ENCODE data around the gene OR4D11. TPM values are rescaled to one million over a fixed set of nuclear protein-coding genes. Genes with fewer than 3 reads are reported as not detected.
A peak's percentile ranks its signal among the peaks of the same experiment; 100 is the strongest.

The OR4D11 gene
- total and polyA plus RNA-seq, 2 of the 13 experiments (the other 11 are each of a cell fraction or from before 2014, with no cell fraction given): not detected

DNA sequence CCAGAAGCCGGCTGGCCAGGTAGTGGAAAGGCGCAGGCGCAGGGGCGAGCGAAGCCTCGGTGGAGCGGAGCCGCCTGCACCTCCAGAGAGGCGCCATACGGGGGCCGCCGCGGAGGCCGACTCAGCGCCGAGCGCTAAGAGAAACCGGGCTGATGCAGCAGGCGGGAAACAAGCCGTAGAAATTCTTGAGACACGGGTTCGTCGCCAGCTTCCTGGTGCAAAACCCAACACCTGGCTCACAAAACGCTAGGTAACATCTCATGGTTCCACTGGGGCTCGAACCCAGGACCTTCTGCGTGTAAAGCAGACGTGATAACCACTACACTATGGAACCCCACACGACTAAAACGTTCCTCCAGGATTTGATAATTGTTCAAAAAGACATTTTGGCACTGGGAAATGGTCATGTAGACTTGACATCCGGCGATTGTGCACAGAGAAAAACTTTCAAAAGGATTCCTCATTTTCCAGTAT lies 47.0 kb downstream of the OR4D11 start (continued):
- TF ChIP-seq KAT2B (IDR thresholded peaks at IDR 0.05; ENCODE audit: borderline replicate concordance, low read depth, low read length) (no peak), THYN1 (CRISPR knock-in tag; IDR thresholded peaks at IDR 0.05; ENCODE audit: borderline replicate concordance, low read depth) (no peak), NR2C2 (CRISPR knock-in tag; IDR thresholded peaks at IDR 0.05; ENCODE audit: borderline replicate concordance) (peak; percentile 42; the same call in 1 of the 2 replicates), EHMT2 (IDR thresholded peaks at IDR 0.05; ENCODE audit: borderline replicate concordance, low read depth, low read length) (no peak), NFKB2 (CRISPR knock-in tag; IDR thresholded peaks at IDR 0.05; ENCODE audit: borderline replicate concordance) (peak; percentile 70; the same call in 1 of the 2 replicates), RAD21 (CRISPR knock-in tag; IDR thresholded peaks at IDR 0.05) (peak; percentile 32; the same call in 1 of the 2 replicates), MEIS1 (CRISPR knock-in tag; IDR thresholded peaks at IDR 0.05; ENCODE audit: borderline replicate concordance) (no peak; the same call in 1 of the 2 replicates), HCFC1 (IDR thresholded peaks at IDR 0.05; ENCODE audit: low read depth, low read length) (0 out of 2 replicates have a peak, but pooled peaks have one; percentile 3), MEF2D (CRISPR knock-in tag; IDR thresholded peaks at IDR 0.05) (no peak), ZMYM2 (CRISPR knock-in tag; IDR thresholded peaks at IDR 0.05) (peak; percentile 81), ZNF749 (CRISPR knock-in tag; IDR thresholded peaks at IDR 0.05; ENCODE audit: borderline replicate concordance) (peak; percentile 89; the same call in 1 of the 2 replicates), SETDB1 (CRISPR knock-in tag; IDR thresholded peaks at IDR 0.05; ENCODE audit: borderline replicate concordance) (no peak), ZNF550 (CRISPR knock-in tag; IDR thresholded peaks at IDR 0.05; ENCODE audit: borderline replicate concordance) (no peak), JARID2 (CRISPR knock-in tag; IDR thresholded peaks at IDR 0.05; ENCODE audit: insufficient replicate concordance) (no peak), TAF1 (CRISPR knock-in tag; IDR thresholded peaks at IDR 0.05) (no peak), ZNF850 (CRISPR knock-in tag; conservative IDR thresholded peaks at IDR 0.05) (no peak)
- TF ChIP-seq, protein P1, sequence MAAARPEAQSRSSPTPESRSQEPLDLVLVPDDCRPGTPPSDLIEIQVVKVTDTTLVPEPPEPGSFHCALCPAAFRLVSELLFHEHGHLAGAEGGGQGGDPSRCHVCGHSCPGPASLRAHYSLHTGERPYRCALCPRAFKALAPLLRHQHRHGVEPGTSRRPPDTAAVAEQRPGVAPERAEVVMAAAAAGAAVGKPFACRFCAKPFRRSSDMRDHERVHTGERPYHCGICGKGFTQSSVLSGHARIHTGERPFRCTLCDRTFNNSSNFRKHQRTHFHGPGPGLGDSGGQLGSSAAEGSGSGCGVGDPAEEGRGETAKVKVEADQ (CRISPR knock-in tag; IDR thresholded peaks at IDR 0.05; ENCODE audit: borderline replicate concordance): peak; percentile 96; the same call in 1 of the 2 replicates
- TF ChIP-seq, protein P2, sequence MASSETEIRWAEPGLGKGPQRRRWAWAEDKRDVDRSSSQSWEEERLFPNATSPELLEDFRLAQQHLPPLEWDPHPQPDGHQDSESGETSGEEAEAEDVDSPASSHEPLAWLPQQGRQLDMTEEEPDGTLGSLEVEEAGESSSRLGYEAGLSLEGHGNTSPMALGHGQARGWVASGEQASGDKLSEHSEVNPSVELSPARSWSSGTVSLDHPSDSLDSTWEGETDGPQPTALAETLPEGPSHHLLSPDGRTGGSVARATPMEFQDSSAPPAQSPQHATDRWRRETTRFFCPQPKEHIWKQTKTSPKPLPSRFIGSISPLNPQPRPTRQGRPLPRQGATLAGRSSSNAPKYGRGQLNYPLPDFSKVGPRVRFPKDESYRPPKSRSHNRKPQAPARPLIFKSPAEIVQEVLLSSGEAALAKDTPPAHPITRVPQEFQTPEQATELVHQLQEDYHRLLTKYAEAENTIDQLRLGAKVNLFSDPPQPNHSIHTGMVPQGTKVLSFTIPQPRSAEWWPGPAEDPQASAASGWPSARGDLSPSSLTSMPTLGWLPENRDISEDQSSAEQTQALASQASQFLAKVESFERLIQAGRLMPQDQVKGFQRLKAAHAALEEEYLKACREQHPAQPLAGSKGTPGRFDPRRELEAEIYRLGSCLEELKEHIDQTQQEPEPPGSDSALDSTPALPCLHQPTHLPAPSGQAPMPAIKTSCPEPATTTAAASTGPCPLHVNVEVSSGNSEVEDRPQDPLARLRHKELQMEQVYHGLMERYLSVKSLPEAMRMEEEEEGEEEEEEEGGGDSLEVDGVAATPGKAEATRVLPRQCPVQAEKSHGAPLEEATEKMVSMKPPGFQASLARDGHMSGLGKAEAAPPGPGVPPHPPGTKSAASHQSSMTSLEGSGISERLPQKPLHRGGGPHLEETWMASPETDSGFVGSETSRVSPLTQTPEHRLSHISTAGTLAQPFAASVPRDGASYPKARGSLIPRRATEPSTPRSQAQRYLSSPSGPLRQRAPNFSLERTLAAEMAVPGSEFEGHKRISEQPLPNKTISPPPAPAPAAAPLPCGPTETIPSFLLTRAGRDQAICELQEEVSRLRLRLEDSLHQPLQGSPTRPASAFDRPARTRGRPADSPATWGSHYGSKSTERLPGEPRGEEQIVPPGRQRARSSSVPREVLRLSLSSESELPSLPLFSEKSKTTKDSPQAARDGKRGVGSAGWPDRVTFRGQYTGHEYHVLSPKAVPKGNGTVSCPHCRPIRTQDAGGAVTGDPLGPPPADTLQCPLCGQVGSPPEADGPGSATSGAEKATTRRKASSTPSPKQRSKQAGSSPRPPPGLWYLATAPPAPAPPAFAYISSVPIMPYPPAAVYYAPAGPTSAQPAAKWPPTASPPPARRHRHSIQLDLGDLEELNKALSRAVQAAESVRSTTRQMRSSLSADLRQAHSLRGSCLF (CRISPR knock-in tag; IDR thresholded peaks at IDR 0.05; ENCODE audit: borderline replicate concordance): no peak
- TF ChIP-seq, protein P3, sequence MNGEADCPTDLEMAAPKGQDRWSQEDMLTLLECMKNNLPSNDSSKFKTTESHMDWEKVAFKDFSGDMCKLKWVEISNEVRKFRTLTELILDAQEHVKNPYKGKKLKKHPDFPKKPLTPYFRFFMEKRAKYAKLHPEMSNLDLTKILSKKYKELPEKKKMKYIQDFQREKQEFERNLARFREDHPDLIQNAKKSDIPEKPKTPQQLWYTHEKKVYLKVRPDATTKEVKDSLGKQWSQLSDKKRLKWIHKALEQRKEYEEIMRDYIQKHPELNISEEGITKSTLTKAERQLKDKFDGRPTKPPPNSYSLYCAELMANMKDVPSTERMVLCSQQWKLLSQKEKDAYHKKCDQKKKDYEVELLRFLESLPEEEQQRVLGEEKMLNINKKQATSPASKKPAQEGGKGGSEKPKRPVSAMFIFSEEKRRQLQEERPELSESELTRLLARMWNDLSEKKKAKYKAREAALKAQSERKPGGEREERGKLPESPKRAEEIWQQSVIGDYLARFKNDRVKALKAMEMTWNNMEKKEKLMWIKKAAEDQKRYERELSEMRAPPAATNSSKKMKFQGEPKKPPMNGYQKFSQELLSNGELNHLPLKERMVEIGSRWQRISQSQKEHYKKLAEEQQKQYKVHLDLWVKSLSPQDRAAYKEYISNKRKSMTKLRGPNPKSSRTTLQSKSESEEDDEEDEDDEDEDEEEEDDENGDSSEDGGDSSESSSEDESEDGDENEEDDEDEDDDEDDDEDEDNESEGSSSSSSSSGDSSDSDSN (CRISPR knock-in tag; IDR thresholded peaks at IDR 0.05): peak; percentile 95
- TF ChIP-seq, protein P4, sequence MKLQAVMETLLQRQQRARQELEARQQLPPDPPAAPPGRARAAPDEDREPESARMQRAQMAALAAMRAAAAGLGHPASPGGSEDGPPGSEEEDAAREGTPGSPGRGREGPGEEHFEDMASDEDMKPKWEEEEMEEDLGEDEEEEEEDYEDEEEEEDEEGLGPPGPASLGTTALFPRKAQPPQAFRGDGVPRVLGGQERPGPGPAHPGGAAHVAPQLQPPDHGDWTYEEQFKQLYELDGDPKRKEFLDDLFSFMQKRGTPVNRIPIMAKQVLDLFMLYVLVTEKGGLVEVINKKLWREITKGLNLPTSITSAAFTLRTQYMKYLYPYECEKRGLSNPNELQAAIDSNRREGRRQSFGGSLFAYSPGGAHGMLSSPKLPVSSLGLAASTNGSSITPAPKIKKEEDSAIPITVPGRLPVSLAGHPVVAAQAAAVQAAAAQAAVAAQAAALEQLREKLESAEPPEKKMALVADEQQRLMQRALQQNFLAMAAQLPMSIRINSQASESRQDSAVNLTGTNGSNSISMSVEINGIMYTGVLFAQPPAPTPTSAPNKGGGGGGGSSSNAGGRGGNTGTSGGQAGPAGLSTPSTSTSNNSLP (IDR thresholded peaks at IDR 0.05; ENCODE audit: low read depth, low read length): no peak
